HFF-Myc (cell line): ENCODE results near the gene PNLIPRP3.

Experiments used
- DNase-seq: peaks from one replicate; pipeline ENCODE4 v3.0.0-alpha.2; 2011; ENCODE audit warnings: low read depth; ENCODE audit errors: extremely low read depth
- H3K4me3 ChIP-seq: replicated peaks from 2 replicates; pipeline ENCODE4 v1.5.1; 2011; ENCODE audit warnings: low read depth, mild to moderate bottlenecking, control low read depth, low read length
- CTCF ChIP-seq: IDR thresholded peaks from 2 replicates; pipeline ENCODE4 v1.5.1; 2012; ENCODE audit warnings: mild to moderate bottlenecking, low read depth, low read length, control low read depth; ENCODE audit errors: missing control alignments

PNLIPRP3 gene

GRCh38 chr10:116402858-116403257 is 24.8 kb upstream of the PNLIPRP3 start:
- TF ChIP-seq CTCF = no peak
- no peak overlapping the region for H3K4me3 ChIP-seq
- DNase-seq = no peak

- no peak for TF ChIP-seq CTCF
- DNase-seq = peak; percentile 25
- H3K4me3 ChIP-seq = no peak overlapping the region
These were observed 23.9 kb upstream of the PNLIPRP3 start for GRCh38 chr10:116403740-116404250.

- no peak for TF ChIP-seq CTCF
- DNase-seq = no peak
- no peak overlapping the region for H3K4me3 ChIP-seq
These were observed 18.9 kb upstream of the PNLIPRP3 start for GRCh38 chr10:116408719-116409118.

- TF ChIP-seq CTCF = no peak
- no peak for DNase-seq
These were observed 17.3 kb upstream of the PNLIPRP3 start for GRCh38 chr10:116410351-116410750.

GRCh38 chr10:116417821-116418220 is 9.8 kb upstream of the PNLIPRP3 start:
- no peak for TF ChIP-seq CTCF
- no peak for DNase-seq
- H3K4me3 ChIP-seq = no peak overlapping the region

More at GRCh38 chr10:116410351-116410750, 17.3 kb upstream of the PNLIPRP3 start:
- no peak overlapping the region for H3K4me3 ChIP-seq

- TF ChIP-seq CTCF = no peak
- no peak overlapping the region for H3K4me3 ChIP-seq
- no peak for DNase-seq
These were observed 9.3 kb upstream of the PNLIPRP3 start for GRCh38 chr10:116418389-116418788.

- DNase-seq = no peak
- TF ChIP-seq CTCF = no peak
- H3K4me3 ChIP-seq = no peak overlapping the region
These were observed 5.8 kb upstream of the PNLIPRP3 start for GRCh38 chr10:116421815-116422214.
